Astrocyte (in vitro differentiated cells and primary cell): ENCODE data around the gene UBR3.

ENCODE experiments used
- EZH2 ChIP-seq: IDR thresholded peaks from 2 replicates; pipeline ENCODE4 v1.6.1; 2012; ENCODE audit warnings: mild to moderate bottlenecking, low read length, inconsistent platforms; ENCODE audit not compliant: insufficient read depth
- TF ChIP-seq, protein P1 (sequence below): IDR thresholded peaks from 2 replicates; pipeline ENCODE4 v1.5.1; 2011; ENCODE audit warnings: low read depth, mild to moderate bottlenecking, inconsistent platforms, low read length, moderate library complexity; ENCODE audit not compliant: insufficient read depth

DNA sequence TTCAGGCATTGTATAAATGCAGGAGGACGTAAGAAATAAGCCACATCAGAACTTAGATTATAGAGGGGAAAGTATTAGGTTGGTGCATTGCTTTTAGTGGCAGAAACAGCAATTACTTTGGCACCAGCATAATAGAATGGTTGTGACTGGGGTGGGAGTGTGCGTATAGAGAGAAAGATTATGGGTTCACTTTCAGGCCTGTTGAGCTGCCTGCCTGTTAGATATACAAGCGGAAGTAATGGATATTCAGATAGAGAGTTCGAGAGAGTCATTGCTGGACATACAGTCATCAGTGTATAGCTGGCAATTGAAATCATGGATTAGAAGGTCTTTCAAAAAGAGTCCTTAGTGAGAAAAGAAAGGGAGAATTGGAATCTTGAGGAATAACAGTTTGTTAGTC is 211.5 kb downstream of the UBR3 start:
- TF ChIP-seq, protein P1, sequence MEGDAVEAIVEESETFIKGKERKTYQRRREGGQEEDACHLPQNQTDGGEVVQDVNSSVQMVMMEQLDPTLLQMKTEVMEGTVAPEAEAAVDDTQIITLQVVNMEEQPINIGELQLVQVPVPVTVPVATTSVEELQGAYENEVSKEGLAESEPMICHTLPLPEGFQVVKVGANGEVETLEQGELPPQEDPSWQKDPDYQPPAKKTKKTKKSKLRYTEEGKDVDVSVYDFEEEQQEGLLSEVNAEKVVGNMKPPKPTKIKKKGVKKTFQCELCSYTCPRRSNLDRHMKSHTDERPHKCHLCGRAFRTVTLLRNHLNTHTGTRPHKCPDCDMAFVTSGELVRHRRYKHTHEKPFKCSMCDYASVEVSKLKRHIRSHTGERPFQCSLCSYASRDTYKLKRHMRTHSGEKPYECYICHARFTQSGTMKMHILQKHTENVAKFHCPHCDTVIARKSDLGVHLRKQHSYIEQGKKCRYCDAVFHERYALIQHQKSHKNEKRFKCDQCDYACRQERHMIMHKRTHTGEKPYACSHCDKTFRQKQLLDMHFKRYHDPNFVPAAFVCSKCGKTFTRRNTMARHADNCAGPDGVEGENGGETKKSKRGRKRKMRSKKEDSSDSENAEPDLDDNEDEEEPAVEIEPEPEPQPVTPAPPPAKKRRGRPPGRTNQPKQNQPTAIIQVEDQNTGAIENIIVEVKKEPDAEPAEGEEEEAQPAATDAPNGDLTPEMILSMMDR = no peak
- no peak for TF ChIP-seq EZH2
